Activated naive CD4-positive, alpha-beta T cell treated with anti-CD3 and anti-CD28 coated beads, Interleukin-2, amount 50 U/mL, for 16 hours (primary cell): Measurements from ENCODE around the gene VPS4B.
"Not testable (repeated sequence)": the region's sequence is repeated elsewhere in the genome, so short reads cannot be mapped to it uniquely, and the experiment has no call there.

Experiments used
- DNase-seq: peaks from one replicate; pipeline ENCODE4 v3.0.0-alpha.2; 2020

The VPS4B gene

GRCh38 chr18:63366213-63367052, 55.8 kb downstream of the VPS4B start:
- peak; percentile 66 for DNase-seq

GRCh38 chr18:63365876-63366212, 56.4 kb downstream of the VPS4B start:
- DNase-seq, result no peak

- no peak for DNase-seq
These were observed 58.3 kb downstream of the VPS4B start for GRCh38 chr18:63363951-63364350.

- not testable (repeated sequence) for DNase-seq
These were observed 58.9 kb downstream of the VPS4B start for GRCh38 chr18:63363420-63363819.

GRCh38 chr18:63356272-63356896, 65.9 kb downstream of the VPS4B start:
- no peak for DNase-seq

- DNase-seq, result no peak
These were observed 72.0 kb downstream of the VPS4B start for GRCh38 chr18:63350230-63350629.

- no peak for DNase-seq
These were observed 73.7 kb downstream of the VPS4B start for GRCh38 chr18:63348508-63349136.

- DNase-seq, result no peak
These were observed 75.6 kb downstream of the VPS4B start for GRCh38 chr18:63346480-63347183.

GRCh38 chr18:63346031-63346430, 76.2 kb downstream of the VPS4B start:
- no peak for DNase-seq

GRCh38 chr18:63344918-63345317, 77.4 kb downstream of the VPS4B start:
- no peak for DNase-seq

GRCh38 chr18:63344263-63344662, 78.0 kb downstream of the VPS4B start:
- no peak for DNase-seq

GRCh38 chr18:63342206-63342605, 80.1 kb downstream of the VPS4B start:
- DNase-seq, result peak; percentile 23

GRCh38 chr18:63339920-63340484, 82.3 kb downstream of the VPS4B start:
- peak; percentile 40 for DNase-seq
